Brain pericyte (primary cell): ENCODE measurements around the gene DOK7.
"Not testable (repeated sequence)": the region's sequence is repeated elsewhere in the genome, so short reads cannot be mapped to it uniquely, and the experiment has no call there.

ENCODE experiments used
- DNase-seq: peaks from one replicate; pipeline ENCODE4 v3.0.0-alpha.2; 2012; ENCODE audit warnings: low read depth, low spot score

The DOK7 gene

GRCh38 chr4:3502941-3503936, 40.1 kb downstream of the DOK7 start:
- no peak for DNase-seq

GRCh38 chr4:3505231-3505630, 42.1 kb downstream of the DOK7 start:
- DNase-seq = no peak

DNA sequence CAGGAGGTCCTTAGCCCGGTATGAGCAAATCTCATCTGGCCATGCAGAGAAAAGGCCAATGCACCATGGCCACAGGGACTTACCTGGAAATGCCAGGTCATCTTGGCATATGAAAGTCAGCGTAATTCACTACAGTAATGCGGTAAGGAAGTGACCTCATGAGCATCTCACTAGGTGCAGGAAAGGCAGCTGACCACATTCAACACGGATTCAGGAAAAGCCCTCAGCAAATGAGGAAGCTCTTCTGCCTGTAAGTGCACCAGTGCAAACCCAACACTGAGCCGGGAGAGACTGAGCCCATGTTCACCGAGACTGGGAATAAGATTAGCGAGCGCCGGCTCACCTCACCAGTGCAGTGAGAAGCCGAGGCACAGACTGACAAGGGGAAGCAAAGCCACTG, 45.4 kb downstream of the DOK7 start:
- no peak for DNase-seq

DNA sequence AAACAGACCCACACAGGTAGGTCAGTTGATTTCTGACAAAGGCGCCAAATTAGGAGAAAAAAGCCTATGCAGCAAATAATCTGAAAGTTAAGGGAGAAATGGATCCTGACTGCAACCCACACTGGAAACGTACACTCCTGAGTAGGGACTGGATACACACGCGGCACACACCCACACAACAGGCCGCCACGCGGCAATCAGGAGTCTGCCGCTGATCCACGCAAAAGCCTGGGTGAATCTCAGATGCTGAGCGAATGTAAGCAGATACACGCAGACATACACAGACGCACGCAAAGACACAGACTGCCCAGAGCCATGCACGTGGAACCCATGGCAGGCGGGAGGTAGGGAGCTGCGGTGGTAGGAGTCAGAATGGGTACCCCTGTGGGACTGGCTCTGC, 47.4 kb downstream of the DOK7 start:
- no peak for DNase-seq

DNA sequence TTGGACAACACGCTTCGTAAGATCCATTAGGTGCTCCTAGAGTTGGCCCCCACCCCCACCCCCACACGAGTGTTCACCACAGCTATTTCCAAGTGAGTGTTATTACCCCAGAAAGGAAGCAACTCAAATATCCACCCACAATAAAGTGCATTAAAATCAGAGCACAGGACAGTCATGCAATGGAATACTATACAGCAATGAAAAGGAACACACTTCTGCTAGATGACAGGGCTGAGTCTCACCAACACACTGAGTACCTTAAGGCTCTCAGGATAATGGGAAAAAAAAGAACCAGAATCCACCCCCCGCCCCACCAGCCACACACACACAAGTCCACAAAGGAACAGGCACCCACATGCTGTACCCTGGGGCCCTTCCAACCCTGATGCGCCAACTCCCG, 48.1 kb downstream of the DOK7 start:
- DNase-seq = no peak

DNA sequence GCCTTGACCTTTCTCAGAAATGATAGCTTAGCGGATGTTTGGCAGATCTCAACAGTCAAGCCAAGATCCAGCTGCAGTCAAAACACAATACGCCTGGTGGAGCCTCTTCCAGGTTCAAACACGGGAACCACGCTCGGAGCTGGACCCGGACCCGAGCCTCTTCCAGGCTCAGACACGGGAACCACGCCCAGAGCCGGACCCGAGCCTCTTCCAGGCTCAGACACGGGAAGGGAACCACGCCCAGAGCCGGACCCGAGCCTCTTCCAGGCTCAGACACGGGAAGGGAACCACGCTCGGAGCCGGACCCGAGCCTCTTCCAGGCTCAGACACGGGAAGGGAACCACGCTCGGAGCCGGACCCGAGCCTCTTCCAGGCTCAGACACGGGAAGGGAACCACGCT, 48.5 kb downstream of the DOK7 start:
- DNase-seq = not testable (repeated sequence)

- no peak for DNase-seq
Measured at GRCh38 chr4:3512279-3512678, 49.2 kb downstream of the DOK7 start.

DNA sequence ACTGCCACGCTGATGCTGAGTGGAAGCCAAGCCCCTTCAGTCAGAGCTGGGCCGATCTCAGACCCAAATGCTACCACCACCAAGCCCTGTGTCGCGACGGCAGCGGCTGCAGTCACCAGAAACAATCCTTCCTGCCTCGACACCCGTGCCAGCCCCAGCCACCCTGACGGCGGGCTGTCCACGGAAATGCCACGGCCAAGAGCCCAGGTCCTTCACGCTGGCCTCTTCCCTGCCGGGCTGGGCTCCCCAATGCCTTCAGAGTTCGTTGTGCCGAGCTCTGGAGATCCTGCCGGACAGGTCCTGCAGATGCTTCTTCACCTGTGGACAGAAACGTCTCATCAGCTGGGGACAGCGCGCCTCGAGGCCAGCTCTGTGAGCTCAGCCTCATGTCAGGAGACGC, 49.6 kb downstream of the DOK7 start:
- no peak for DNase-seq

- no peak for DNase-seq
Measured at GRCh38 chr4:3513807-3514206, 50.7 kb downstream of the DOK7 start.

DNA sequence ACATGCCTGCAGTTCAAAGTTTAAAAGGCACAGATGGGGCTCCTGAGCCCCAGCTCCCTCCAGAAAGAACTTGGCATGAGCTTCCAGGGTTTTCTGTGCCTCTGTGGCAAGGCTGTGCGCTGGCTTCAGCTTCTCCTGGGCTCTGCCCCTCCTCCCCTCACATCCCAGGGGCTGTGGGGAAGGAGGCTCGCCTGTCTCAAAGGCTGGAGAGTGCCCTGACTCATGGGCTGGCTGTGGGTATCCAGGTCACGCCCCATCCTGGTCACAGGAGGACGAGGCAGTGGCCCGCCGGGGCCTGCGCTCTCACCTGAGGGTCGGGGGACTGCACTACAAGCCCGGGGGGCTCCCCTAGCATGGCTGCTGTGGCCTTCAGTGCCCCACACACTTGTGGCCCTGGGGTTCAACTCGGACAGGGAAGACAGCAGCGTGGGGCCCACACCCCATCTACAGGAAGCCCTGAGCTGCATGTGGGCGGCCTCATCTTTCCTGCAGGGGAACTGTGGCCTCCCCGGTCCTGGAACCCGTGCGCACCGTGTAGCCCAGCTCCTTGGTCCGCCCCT, 51.2 kb downstream of the DOK7 start:
- no peak for DNase-seq

DNA sequence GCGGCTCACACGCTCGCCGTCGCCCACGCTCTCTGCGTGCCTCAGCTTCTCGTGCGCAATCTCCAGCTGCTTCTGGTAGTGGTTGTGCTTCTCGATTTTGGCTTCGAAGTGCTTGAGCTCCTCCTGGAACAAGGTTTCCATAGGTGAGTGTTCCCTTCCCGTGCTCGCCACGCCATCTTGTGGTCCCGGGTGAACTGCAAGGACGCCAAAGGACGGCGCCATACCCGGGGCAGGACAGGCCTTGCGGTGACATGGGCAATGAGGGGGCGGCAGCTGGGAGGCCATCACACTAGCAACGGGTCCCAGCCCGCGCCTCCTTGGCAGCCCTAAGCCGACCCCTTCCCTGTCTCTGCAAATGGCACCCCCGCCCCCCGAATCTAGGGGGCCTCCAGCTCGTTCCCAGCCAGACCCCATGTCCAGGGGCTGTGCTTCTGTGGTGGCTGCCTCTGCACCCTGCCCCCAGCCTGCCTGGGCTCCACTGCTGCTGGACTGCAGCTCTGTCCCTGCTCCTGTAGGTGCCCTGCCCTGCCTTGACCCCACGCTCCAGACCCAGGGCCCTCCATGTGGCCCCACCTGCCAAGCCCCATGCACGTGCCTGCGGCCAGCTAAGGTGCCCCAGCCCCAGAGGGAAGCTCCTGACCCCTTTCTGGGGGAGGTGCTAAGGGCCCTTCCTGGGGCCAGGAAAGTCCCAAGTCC, 51.8 kb downstream of the DOK7 start:
- DNase-seq = no peak

GRCh38 chr4:3515646-3516045, 52.5 kb downstream of the DOK7 start:
- no peak for DNase-seq

- no peak for DNase-seq
Measured at GRCh38 chr4:3516061-3516835, 53.1 kb downstream of the DOK7 start.

DNA sequence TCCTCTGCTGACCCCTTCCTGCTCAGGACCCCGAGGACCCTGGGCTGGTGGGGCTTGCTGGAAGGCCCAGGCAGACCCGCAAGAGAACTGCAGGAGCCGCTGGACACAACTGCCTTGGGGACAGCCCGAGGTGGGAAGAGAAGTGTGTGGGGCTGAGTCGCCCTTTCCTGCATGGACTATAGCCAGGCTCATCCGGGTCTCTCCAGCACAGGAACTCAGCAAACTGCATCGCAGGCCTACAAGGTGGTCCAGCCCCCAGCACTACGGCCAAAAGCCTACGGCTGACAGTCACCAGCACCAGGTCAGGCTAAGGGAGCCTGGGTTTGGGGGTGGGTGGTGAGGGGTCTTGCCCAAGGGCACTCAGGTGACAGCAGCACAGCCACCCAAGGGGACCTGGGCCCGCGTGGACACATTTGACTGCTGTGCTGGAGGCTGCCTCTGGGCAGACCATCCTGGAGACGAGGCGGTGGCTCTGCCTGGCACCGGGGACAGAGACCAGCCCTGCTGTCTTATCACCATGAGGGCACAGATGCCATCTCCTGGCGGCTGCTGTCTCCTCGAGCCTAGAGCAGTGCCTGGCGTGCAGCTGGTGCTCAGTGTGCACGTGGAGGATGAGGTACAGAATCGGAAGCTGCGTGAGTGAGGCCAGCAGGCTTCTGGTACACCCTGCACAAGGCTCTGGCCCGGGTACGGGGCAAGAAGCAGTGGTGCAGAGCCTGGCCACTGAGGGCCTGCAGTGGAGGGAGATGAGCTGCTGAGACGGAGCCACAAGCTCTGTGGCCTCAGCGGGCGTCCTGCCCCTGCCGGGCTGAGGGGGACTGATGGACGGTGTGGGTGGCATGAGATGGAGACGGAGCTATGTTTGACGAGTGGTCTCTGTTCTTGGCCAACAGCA, 54.0 kb downstream of the DOK7 start:
- DNase-seq = no peak

DNA sequence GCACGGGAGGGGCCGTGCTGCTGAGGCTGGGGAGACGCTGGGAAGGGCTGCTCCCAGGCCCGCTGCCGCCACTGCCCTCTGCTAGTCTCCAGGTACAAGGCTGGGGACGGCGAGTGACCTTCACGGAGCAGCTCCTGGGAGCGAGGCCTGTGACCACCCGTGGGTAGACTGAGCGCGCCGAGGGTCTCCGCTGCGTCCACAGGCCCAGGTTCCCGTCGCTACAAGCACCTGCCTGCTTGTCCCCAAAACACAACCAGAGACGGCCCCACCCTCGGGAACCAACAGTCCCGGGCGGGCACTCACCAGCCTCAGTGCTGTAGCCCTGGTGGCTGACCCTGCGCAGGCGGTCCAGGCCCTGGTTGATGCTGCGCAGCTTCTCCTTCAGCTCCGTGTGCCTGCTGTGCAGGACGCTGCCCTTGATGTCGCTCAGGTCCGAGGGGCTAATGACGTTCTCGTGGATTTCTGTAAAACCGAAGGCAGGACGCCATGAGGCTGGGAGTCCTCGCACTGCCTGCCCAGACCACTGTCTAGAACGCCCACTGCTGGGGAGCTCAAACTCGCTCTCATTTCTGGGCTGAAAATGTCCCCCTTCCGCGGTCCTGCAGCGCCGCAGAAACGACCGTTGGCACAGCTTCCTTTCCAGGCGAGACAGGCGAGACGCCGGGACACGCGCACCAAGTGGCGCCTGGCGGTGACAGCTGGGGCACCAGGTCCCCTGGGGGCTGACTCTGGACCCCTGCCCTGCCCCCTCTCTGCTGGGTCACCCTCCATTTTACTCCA, 54.8 kb downstream of the DOK7 start:
- DNase-seq = no peak

DNA sequence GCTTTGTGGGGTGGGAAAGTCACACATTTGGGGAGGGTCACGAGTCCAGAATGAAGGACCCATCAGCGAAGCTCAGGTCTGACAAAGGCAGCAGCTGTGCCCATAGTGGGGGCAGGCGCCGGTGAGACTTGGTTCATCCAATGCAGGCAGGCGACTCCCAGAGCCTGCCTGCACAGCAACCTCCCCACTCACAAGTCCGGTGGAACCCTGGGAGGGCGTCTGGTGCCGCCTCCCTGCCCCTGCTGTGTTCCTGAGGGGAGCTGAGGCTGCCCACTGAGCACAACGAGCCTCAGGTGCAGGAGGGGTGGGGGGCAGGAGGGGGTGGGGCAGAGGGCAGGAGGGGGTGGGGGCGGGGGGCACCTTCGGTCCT, 55.4 kb downstream of the DOK7 start:
- DNase-seq = no peak

GRCh38 chr4:3518941-3519340, 55.8 kb downstream of the DOK7 start:
- no peak for DNase-seq

- no peak for DNase-seq
Measured at GRCh38 chr4:3519468-3520264, 56.6 kb downstream of the DOK7 start.

DNA sequence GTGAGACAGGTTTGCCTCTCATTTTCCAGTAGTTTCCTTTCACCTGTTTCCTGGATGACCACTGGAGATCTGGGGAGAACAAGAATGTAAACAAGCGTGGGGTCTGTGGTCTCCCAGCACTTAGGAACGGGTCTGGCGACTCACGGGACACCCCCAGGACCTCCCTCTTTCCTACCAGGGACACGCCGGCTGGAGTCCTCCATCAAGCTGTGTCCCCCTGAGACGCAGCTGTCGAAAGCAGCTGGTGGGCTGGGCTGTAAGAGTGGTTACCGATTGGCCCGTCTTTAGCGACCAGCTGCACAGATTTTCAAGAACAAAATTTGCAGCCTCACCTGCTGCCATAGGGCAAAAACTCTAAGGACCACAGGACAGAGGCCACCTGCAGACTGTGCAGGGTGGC, 57.2 kb downstream of the DOK7 start:
- no peak for DNase-seq
